ENCODE results near the gene AMZ1.
"Not testable (repeated sequence)": the region's sequence is repeated elsewhere in the genome, so short reads cannot be mapped to it uniquely, and the experiment has no call there.

The AMZ1 gene

DNA sequence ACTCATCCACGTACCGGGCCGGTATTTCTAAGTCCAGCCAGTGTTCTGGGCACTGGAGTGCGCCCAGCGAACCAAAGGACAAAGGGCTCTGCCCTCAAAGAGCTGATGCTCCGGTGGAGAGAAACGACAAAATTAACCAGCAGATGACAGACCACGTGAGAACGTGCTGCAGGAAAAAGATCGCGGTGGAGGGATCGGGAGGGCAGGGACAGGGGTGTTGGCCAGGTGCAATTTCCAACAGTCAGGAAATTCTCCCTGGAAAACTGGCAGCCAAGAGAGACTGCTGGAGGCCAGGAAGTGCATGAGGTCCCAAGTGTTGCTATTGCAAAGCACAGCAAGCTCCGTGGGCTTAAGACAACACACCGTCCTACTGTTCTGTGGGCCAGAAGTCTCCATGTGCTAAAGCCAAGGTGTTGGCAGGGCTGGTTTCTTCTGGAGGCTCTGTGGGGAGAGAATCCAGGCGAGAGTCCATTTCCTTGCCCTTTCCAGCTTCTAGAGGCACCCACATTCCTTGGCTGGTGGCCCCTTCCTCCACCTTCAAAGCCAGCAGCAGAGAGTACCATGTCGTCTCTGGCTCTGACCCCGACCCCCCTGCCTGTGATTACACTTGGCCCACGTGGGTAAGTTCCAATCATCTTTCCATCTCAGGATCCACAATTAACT lies 21.3 kb upstream of the AMZ1 start:
- no peak for DNase-seq (ENCODE audit: low read depth, low spot score)
- H3K27ac ChIP-seq = no peak overlapping the region

DNA sequence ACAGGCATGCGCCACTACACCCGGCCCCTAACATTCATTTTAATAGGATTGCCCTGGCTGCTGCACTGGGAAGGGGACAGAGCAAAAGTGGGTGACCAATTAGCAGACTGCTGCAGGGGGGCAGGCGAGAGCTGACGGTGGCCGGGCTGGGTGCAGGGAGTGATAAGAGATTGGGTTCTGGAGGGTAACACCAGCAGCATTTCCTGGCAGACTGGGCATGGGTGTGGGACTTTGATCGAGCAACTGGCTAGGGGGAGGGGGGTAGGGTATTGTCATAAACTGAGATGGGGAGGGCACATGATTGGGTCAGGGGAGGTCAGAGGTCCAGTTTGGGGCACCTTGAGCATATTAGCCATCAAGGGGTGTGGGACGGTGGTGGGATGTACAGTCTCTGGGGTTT lies 20.2 kb upstream of the AMZ1 start:
- H3K27ac ChIP-seq = no peak overlapping the region
- no peak for DNase-seq (ENCODE audit: low read depth, low spot score)

DNA sequence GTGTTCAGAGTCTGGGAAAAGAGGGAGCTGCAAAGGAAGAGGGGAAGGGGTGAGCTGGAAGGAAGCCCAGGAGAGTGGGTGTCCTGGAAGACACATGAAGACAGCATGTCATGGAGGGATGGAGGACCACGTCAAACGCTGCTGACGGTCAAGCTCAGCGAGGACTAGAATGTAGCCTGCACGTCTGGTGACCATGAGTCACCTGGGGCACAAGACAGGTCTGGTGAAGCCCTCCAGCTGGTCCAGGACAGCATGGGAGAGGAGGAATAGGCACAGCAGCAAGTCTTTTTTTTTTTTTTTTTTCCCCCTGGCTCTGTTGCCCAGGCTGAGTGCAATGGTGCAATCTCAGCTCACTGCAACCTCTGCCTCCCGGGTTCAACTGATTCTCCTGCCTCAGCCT lies 19.6 kb upstream of the AMZ1 start:
- no peak overlapping the region for H3K27ac ChIP-seq
- no peak for DNase-seq (ENCODE audit: low read depth, low spot score)

DNA sequence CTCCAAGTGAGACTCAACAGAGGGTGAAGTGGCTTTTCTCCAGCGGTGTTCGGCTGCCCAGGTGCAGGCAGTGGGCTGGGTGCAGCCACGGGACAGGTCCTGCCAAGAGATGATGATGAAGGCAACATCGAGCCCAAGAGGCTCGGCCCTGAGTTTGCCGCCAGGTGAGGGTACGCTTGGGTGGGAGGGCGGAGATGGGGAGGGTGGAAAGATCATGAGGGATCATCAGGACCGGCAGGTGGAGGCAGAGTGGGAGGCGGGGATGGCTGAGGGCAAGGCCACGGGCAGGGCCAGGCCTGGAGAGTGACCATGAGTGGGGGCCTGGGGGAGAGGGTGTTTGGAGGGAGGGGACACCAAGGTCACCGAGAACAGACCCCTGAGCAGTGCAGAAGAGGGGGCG lies 17.8 kb upstream of the AMZ1 start:
- DNase-seq (ENCODE audit: low read depth, low spot score) = no peak
- no peak overlapping the region for H3K27ac ChIP-seq

DNA sequence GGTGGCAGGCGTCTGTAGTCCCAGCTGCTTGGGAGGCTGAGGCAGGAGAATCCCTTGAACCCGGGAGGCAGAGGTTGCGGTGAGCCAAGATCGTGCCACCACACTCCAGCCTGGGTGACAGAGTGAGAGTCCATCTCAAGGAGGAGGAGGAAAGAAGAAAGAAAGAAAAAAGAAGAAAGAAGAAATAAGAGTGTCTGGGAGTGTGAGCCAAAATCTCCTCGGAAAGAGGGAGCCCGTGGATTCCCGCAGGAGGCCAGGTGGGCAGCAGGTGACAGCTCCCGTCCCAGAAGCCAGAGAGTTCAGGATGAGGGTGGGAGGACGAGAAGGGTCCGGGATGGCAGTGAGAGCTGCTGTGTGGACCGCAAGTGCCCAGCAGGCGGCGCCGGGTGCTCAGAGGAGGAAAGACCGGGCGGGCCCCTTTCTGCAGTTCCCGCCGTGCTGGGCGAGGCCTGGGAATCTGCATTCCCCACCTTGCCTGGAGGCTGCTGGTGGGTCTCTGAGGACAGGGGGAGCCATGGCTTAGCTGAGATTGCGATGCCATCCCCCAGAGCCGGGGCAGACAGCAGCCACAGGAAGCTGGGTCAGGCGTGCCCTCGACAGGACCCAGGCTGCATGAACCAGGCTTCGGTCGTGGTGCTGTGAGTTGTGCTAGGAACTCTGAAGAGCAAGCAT lies 17.1 kb upstream of the AMZ1 start:
- no peak for DNase-seq (ENCODE audit: low read depth, low spot score)
- H3K27ac ChIP-seq = no peak overlapping the region

DNA sequence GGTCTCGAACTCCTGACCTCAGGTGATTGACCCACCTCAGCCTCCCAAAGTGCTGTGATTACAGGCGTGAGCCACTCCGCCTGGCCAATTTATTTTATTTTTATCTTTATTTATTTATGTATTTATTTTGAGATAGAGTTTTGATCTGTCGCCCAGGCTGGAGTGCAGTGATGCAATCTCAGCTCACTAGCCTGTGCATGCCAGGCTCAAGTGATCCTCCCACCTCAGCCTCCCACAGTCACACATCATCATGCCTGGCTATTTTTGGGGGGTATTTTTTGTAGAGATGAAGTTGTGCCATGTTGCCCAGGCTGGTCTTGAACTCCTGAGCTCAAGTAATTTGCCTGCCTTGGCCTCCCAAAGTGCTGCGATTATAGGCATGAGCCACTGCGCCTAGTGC lies 14.8 kb upstream of the AMZ1 start:
- not testable (repeated sequence) for DNase-seq (ENCODE audit: low read depth, low spot score); H3K27ac ChIP-seq

DNA sequence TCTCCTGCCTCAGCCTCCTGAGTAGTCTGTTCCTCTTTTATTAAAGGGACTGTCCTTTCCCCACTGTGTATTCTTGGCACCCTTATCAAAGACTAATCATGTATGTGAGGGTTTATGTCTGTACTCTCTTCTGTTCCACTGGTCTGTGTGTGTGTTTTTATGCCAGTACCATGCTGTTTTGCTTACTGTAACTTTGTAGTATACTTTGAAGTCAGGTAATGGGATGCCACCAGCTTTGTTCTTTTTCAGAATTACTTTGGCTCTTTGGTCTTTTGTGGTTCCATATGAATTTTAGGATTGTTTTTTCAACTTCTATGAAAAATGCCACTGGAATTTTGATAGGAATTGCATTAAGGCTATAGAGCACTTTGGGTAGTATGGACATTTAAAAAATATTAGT lies 14.1 kb upstream of the AMZ1 start:
- no peak overlapping the region for H3K27ac ChIP-seq
- DNase-seq (ENCODE audit: low read depth, low spot score) = no peak

DNA sequence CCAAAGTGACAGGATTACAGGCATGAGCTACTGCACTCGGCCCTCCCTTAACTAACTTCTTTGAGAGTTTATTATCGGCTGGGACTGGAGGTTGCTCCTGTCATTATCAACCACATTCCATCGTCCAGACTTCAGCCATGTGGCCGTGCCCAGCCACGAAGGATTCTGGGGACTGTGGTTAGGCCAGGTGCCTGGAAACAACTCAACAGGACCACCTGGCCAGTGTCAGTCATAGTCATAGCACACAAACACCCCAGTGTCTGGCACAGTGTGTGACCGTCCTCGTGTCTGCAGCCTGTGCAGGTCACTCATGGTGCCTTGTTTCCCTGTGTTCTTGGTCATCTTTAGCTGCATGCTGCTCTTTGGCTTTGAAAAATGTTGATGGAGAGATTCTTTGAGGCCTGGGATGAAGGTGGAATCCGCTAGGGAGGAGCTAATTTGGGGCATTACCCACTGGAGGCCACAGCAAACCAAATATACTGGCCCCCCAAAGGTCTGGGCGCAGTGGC lies 12.7 kb upstream of the AMZ1 start:
- H3K27ac ChIP-seq = no peak overlapping the region
- no peak for DNase-seq (ENCODE audit: low read depth, low spot score)

DNA sequence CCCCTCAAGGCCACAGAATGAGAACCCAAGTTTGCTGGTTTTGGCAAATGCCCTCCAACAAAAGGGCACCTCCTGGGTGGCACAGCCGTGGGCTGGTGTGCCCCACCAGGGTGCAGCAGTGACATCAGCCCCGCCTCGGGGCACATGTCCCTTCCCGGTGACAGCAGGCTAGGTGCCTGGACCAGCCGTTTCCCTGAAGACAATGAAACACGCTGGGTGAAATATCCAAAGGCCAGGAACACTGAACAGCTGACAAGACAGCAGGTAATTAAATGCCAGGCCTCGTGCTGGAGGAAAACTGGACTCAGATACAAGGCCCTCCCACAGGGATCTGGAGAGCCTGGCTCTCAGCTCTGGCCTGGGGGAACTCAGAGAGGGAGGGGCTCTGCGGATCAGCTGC lies 11.4 kb upstream of the AMZ1 start:
- DNase-seq (ENCODE audit: low read depth, low spot score); H3K27ac ChIP-seq: not testable (repeated sequence)

DNA sequence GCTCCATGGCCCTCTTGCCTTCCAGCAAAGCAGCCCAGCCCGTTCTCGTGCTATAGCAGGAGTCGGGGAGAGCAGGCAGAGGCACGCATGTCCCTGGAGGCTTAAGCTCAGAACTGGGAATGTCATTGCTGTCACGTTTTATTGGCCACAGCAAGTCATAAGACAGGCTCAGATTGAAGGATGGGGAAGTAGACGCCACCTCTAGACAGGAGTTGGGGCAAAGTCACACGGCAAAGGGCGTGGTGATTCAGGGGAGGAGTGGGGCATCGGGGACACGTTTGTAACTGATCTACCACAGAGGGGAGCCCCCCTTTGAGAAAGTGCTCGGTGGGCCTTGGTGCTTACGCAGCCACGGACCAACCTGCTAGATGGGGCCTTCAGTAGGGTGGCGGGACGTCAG lies 9.5 kb upstream of the AMZ1 start:
- DNase-seq (ENCODE audit: low read depth, low spot score); H3K27ac ChIP-seq: not testable (repeated sequence)

DNA sequence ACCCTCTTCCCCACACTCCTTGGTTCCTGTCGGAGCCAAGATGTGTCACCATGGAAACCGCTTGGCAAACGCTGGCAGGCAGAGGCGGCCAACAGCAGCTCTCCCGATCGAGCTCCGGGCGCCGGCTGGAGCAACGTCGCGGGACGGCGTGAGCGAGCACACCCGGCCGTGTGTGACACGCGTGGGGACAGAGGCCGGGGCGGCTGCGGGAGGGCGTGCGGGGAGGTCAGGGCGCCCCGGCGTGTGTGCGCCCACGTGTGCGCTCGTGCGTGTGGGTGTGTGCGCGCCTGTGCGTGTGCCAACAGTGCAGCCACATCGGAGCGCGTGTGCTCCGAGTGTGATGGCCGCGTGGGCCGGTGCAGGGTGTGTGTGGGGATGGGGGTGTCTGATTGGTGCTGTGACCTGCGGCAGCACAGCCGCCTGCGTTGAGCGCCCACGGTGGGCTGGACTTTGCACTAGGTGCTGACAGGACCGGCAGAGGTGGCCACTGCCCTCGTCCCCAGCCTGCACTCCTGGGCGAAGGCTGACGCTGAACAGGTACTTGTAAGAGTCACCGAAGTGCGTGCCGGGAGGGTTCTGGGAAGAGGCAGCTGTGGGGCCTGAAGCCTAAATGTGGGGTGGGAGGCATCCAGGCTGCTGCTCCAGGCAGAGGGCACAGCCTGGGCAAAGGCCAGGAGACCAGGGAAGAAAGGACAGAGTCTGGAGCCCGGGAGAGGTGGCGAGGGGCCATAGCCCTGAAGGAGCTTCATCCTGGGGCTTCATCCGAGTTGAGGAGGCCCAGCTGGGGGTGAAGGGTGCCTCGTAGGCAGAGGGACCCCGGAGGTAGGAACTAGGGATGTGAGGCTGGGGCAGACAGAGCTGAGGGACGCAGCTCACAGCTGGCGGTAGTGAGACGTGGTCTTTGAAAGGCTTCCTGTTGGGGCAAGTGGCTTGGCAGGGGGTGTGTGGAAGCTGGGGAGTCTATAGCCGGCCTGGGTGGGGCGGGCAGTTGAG lies 8.6 kb upstream of the AMZ1 start:
- H3K27ac ChIP-seq; DNase-seq (ENCODE audit: low read depth, low spot score): not testable (repeated sequence)

DNA sequence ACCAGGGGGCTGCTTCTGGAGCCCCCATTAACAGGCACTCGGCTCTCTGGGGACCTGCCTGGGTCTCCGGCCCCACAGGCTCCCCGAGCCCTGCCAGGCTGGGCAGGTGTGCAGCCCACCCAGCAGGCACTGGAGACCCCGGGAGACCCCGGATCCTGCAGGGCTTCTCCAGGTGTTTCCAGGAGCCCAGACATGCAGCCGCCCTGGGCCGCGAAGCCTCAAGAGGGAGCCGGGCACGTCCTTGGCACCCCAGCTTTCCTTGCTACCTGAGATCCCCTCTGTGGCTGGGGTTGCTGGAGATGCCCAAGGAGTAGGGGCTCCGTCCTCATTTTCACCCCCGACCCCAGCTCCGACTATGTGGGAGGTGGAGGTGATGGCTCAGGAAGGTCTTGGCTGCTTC lies 7.7 kb upstream of the AMZ1 start:
- H3K27ac ChIP-seq = no peak overlapping the region

DNA sequence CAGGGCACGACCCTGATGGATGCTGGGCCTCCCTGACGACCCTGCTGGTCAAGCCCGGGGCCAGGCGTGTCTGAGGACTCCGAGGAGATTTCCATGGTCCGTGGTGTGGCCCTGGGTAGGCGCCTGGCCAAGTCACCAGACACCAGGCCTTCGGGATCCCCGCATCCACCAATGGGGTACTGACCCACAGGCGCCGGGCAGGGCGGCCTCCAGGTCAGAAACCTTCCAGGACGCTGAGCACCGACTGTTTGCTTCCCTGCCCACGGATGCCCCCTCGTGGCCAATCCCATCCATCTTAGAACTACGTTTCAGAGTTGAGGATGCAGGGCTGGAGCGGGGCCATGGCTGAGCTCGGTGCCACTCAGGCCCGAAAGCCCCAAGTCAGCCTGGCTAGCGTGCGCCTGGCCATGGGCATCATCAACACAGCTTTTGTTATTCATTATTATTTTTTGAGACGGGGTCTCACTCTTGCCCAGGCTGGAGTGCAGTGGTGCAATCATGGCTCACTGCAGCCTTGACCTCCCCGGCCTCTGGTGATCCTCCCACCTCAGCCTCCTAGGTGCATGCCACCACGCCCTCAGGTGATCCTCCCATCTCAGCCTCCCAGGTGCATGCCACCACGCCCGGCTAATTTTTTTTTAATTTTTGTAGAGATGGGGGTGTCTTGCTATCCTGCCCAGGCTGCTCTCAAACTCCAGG lies 7.1 kb upstream of the AMZ1 start:
- no peak for DNase-seq (ENCODE audit: low read depth, low spot score)
- H3K27ac ChIP-seq = no peak overlapping the region

More for the DNA sequence above, 7.7 kb upstream of the AMZ1 start:
- no peak for DNase-seq (ENCODE audit: low read depth, low spot score)

DNA sequence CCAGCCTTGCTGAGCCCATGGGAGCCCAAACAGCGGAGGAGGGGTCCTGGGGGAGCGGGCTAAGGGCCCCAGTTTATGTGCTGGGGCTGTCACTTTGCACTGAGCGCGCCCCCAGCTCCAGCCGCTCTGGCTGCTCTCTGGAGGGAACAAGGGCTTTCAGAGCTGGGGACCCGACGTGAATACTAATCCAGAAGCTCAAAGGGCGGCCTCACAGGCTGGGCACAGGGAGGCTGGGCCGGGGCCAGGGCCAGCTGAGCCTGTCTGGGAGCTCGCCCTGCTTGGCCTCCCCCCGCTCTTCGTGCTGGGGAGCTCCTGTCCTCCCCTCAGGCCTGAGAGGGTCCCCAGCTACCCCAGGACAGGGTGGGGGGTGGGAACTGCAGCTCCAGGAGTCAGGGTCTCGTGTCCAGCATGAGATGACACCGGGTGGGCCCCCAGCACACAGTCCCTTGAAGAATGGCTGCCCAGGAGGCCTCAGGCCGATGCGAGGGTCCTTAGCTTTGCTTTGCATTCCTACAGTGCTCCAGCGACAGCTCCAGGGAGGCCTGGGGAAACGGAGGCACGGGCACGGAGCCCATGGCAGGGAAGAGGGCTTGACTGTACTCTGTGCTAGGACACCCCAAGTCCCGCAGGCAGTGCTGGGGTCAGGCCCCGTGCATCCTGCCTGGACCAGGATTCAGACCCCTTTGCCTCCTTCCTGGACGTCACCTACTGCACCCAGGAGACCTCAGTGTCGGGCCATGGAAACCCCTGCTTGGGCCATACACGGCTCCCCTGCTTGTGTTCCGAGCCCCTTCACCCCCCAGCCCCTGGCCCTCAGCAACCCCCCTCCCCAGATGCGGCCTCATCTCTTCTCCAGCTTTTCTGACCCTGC lies 5.8 kb upstream of the AMZ1 start:
- no peak for DNase-seq (ENCODE audit: low read depth, low spot score)
- no peak overlapping the region for H3K27ac ChIP-seq

DNA sequence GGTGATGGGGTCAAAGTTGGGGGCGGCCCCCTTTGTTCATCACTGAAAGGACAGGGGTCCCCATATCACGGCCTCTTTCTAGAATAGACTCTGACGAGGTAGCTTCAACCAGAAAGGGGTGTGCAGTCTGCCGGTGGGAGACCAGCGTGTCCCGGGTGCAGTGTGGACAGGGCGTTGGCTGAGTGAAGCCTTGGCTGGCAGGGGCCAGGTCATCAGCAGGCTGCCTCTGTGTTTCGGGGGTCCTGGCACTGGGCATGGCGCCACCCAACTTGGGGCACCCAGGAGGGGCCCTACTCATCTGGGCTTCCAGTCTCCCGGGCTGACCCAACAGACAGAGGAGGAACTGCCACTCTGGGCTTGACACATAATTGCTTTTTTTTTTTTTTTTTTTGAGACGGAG lies 3.5 kb upstream of the AMZ1 start:
- no peak for DNase-seq (ENCODE audit: low read depth, low spot score)
- no peak overlapping the region for H3K27ac ChIP-seq

DNA sequence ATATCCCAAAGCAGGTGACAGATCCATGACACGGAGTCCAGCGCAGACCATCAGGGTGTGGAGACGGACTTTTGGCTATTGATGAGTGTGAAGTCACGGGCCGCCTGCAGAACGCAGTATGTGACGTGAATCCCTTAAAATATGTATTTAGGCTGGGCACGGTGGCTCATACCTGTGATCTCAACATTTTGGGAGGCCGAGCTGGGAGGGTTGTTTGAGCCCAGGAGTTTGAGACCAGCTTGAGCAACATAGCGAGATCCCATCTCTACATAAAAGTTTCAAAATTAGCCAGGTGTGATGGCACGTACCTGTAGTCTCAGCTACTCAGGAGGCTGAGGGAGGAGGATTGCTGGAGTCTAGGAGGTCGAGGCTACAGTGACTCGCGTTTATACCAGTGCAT lies 1.9 kb upstream of the AMZ1 start:
- H3K27ac ChIP-seq = no peak overlapping the region
- DNase-seq (ENCODE audit: low read depth, low spot score) = no peak

DNA sequence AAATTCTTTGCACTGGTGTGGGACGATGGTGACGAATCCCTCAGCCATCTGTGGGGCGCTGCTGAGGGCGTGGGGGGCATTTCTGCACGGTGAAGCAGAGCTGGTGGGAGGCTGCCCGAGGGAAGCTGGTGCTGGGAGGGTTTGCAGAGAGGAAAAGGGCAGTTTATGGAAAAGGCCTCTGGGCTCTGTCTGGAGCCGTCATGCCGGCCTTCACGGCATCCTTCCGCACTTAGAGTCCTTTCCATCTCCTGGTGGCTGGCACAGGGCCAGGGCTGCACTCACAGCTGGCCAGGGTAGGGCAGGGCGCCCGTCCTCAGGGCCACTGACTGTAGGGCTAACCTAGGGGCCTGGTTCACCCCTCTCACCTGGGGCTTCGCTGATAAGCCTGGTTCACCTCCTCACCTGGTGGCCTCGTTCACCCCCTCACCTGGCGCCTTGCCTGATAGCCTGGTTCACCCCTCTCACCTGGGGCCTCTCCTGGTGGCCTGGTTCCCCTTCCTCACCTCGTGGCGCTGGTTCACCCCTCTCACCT lies 598 bp upstream of the AMZ1 start:
- H3K27ac ChIP-seq = no peak overlapping the region

DNA sequence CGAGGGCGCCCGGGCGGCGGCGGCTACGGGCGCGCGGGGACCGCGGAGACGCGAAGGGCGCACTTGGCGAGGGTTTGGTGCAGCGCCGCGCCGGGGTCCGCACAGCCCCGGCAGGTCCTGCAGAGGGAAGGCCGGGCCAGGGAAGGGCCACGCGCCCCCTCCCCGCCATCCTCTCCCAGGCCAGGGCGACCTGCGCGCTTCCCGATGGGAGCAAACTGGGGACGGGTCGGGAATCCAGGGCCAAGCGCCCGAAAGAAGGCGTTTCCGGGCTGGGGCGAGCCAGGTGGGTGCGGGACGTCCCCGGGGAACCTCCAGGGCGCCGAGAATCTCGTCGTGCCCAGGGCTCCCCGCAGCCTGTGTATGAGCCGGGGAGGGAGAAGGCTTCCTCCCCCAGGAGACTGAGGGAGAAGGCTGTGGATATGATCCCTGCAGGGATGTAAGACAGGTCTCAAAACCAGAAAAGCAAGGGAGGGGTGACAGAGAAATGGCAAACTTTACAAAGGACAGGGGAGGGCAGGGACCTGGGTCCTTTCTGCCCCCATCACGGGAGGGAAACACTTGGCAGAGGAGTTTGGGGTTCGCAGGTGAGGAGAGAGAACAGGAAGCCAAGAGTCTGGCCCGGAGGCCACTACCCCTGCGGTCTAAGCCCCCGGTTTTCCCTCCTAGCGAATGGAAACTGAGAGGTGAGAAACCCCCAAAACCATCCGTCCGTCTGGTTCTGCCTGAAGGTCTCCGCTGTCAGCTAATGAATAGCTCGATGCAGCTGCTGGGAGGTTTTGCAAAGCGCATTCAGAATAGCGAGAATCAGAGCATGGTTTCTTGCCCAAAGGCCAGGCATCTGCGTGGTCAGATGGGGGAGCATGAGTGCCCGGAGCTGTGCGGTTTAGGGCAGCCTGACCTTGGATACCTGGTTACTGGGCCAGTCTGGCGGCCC lies 674 bp downstream of the AMZ1 start:
- no peak for DNase-seq (ENCODE audit: low read depth, low spot score)
- no peak overlapping the region for H3K27ac ChIP-seq

More for the DNA sequence above, 598 bp upstream of the AMZ1 start:
- DNase-seq (ENCODE audit: low read depth, low spot score) = no peak
